GM12873 (cell line): ENCODE measurements around the gene AMIGO3.

Source experiments
- CTCF ChIP-seq: IDR thresholded peaks from 2 replicates; pipeline ENCODE4 v1.5.1; 2012; ENCODE audit warnings: low read depth, mild to moderate bottlenecking, moderate library complexity, low read length, control low read depth; ENCODE audit not compliant: insufficient read depth; ENCODE audit errors: missing control alignments

AMIGO3 gene

DNA sequence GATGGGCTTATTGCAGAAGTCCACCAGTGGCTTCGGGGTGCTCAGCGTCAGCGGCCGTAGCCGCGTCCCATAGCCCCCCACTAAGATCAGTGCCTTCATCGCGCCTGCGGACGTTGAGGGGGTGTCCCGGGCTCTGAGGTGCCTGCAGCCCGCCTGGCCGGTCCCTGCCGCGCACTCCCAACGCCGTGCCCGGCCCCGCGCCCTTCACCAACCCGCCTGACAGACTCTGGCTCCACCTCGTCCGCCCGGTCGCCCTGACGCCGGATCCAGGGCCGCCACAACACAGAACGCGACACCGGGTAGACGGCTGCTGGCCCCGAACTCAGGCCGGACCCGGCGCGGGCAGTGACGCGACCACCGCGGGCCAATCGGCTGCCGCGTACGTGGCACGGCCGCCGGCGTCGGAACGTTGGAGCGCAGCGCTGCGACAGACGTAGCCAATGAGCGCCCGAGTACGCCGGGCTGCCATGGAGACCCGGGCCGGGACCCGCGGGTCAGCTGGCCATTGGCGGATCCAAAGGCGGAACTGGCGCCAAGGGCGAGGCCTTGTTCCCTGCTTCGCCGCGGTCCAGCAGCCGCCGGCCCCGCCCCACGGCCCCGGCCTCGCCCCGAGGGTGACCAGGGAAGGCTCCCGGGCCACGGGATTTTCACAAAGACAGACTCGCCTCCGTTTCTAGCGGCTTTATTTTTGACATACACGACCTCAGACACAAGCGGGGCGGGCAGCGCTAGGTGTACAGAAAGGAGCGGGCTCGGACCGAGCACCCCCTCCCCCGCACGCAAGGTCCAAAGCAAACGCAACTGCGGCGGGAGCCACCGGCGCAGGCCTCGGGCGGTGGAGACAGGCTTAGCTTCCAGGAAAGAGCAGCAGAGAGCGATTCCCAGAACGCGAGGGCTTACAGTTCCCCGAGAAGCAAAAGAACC is 4.4 kb upstream of the AMIGO3 start, which contains the start of gene GMPPB:
TSS of gene GMPPB (minus strand) at position 324 of the 924 bp plus-strand sequence. CDS start at position 99, 225 bp downstream.
- TF ChIP-seq CTCF, result no peak

GRCh38 chr3:49723296-49723627 is 3.8 kb upstream of the AMIGO3 start:
- no peak for TF ChIP-seq CTCF

DNA sequence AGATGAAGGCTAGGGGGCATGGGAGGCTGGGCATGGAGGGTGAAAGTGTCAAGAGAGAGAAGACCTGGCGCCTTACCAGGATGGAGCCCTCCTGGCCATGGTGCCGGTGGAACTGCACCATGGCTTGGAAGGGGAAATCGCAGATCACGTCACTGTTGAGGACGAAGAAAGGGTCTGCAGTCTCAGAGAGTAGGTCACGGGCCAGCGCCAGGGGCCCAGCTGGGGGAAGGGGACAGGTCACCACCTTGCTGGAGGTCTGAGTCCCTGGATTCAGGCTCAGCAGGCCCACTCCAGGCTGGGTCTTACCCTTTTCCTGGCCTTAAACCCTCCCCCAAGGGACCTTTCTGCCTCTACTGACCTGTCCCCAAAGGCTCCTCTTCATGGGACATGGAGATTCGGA is 3.4 kb upstream of the AMIGO3 start:
- no peak for TF ChIP-seq CTCF

- no peak for TF ChIP-seq CTCF
Observed at GRCh38 chr3:49721896-49722781, 2.7 kb upstream of the AMIGO3 start.

- no peak for TF ChIP-seq CTCF
Observed at GRCh38 chr3:49721596-49721895, 2.1 kb upstream of the AMIGO3 start.

DNA sequence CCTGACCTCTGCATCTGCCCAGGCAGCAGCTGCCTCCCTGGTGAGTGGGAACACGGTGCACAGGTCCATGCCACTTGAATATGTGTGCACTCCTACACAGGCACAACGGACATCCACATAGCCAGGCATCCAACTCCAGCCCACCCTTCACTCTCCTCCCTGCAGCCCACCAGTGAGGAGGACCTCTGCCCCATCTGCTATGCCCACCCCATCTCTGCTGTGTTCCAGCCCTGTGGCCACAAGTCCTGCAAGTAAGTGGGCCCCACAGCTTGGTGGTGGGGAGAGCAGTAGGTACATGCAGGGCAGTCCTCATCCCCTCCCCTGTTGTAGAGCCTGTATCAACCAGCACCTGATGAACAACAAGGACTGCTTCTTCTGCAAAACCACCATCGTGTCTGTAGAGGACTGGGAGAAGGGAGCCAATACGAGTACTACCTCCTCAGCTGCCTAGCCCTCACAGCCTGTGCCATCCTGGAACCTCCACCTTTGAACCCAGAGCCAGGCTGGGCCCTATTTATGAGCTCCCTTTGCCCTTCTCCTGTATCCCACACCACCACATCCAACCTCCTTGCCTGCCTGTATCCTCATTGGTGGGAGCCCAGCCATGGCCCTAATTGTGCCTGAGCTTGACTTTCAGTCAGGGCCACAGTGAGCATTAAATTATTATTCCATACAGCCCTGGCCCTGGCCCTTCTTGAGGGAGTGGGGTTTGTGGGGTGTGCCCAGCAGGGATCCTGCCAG is 1.5 kb upstream of the AMIGO3 start:
- TF ChIP-seq CTCF, result no peak

GRCh38 chr3:49718858-49719213 is 648 bp downstream of the AMIGO3 start:
- no peak for TF ChIP-seq CTCF
